GM19452 (cell line): ENCODE results near the gene IL6R.
"Not testable (repeated sequence)": the region's sequence is repeated elsewhere in the genome, so short reads cannot be mapped to it uniquely, and the experiment has no call there.

ENCODE experiments used
- ATAC-seq: cut with Tn5 transposase; IDR thresholded peaks from one replicate; pipeline ENCODE4 v1.9.1; 2021; ENCODE audit not compliant: unreplicated experiment

The IL6R gene

DNA sequence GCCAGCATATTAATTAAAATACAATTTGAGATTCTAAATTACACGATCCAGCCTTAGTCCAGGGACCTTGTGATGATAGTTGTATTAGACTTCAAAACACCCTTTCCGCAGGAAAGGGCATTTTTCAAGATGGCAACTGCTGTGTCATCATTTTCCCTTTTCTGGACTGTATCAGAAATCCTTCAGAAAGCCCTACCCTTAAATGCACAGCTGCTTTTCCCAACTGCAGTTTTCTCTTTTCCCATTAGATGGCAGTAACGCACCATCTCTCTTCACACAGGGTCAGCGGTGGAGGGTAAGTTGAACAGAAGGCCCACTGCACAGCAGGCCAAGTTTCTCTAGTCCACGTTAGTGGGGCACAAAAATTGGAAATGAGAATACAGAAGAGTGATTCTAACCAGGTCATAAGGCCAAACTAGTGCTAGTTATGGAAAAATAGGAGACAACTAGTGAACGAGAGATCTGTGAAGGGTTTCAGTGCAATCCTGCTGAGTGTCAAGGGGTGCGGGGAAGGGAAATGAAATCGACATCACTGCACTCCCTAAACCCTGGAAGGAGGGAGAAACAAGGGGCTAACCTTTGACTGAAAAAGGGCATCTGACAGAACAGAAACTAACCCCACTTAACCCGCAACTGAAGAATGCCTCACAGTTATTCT lies 74.8 kb downstream of the IL6R start:
- no peak for ATAC-seq

DNA sequence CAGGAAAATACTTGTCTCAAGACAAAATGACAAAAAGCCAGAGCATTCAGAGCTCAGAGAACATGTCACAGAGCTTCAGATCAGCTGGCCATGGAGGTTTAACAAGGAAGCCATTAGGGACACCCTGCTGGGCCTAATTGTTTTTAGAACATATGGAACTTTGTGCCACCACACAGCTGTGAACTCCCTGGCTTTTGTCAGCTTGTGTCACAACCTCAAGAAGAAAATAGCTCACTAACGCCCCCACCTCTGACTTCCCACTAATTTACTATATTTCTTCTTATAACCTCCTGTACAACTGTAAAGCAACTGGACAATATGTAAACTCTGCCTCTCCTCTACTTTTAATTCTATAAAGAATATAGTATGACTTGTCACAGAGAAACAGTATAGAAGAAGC lies 75.9 kb downstream of the IL6R start:
- ATAC-seq = no peak

DNA sequence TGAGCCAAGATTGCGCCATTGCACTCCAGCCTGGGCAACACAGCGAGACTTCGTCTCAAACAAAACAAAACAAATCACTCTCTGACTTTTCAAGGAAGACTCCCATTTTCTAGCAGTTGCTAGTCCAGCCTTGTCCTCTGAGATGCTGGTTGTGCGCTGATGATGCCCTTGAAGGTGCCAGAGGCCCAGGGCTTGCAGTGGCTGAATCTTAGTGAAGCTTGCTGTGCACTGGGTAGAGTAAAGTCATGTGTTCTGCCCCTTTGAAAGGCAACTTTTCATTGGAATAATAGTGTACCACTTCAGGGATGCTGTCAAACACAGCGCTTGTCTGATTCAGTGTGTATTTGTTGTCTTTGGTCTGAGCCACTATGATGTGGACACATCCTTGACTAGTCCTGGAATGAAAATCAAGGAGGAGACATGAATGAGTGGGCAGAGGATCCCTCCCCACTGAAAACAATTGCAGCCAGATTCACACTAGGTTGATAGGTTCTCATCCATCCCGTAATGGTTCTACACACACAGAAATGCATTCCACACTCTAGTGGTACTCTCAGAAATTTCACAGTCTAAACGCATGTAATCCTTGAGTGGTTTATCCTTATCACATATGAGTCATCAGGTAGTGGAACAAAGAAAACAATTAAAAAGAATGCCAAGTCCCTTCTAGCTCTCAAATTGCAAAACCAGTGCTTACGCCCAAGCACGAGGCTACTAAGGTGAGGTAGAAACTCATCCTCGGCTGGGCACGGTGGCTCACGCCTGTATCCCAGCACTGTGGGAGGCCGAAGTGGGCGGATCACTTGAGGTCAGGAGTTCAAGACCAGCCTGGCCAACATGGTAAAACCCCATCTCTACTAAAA lies 79.0 kb downstream of the IL6R start:
- ATAC-seq = no peak

DNA sequence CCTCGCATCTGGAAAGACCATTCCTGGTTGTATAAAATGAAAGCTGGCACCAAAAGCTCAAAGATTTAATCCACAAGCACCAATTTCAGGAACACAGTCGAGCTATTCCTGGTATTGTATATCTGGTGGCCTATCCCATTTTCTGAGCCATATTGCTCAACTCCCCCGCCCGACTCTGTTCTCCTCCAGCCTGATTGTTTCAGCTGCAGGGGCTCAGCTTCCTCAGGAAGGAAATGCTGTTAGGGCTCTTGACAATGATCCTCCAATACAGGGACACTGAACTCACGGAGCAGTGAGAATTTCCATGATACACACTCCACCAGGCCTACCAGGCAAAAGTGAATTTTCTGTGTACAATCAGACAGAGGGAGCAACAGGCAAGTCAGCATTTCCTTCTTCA lies 80.0 kb downstream of the IL6R start:
- ATAC-seq = no peak

DNA sequence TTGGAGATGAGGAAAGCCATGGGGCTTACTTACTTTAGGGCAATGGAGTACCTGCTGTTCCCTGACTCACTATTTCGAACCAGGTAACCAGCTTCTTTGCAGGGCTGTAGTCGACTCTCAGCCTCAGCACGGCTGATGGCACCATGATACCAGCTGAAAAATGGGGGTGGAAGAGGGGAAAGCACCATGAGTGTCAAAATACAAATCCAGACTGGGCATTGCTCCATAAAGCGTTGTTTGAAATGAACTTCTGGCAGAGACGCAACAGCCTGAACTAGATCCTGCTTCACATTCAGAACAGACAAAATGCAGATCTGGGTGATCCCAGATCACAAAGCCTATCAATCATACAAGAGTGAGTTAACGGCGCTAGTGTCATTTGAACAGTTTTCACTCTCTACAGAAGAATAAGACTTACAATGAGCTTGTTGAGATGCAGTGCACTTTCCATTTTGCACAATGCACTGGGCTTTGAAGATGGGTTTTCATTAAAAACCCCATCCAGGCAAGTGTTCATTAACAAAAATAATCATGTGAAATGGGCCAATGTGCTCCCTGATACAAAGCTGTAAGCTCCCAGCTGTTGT lies 80.9 kb downstream of the IL6R start:
- ATAC-seq = no peak

DNA sequence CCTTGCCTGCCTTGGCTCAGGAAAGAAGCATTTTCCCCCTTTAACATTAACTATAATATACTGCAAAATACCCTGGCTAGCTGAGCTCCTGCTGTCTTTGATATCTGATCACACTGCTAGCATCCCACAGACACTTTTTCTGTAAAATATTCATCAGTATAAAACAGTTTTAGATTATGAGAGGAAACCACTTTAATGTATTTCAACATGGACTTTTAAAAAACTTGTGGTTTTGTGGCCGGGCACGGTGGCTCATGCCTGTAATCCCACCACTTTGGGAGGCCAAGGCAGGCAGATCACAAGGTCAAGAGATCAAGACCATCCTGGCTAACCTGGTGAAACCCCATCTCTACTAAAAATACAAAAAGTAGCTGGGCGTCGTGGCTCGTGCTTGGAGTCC lies 81.6 kb downstream of the IL6R start:
- not testable (repeated sequence) for ATAC-seq

DNA sequence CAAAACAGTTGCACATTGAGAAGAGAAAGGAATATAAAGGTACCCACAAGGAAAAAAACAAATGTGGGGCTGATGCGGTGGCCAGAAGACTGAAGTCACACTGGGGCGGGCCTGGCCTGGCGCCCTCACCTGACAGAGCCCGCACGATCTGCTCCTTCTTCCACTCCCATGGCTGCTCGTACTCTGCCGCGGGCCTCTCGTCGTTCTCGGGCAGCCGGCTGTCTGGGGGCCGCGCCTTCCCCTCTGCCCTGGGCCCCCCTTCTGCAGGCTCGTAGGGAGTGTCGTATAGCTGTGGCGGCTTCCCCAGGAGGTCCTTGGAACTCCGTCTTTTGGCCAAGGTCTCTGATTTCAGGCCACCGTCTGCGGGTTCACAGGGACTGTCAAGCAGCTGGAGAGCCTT lies 83.8 kb downstream of the IL6R start:
- no peak for ATAC-seq

DNA sequence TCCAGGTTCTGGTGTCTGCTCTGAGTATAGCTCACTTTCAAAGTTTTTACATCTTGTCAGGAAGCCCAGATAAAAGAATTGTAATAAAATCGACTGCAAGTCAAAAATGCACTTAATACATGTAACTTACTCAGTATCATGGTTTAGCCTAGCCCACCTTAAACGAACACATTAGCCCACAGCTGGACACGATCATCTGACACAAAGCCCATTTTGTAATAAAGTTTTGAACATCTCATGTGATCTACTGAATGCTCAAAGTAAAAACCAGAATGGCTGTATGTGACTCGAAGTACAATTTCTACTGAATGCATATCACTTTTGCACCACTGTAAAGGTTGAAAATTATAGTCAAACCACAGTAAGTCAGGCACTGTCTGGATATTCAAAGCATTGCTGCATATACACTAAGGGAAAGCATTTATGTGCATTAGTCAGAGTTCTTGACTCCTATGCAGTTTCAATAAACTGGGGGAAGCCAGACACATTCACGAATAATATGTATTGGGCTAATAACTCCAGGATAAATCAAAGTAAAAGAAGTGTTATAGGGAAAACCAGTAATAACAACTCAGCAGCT lies 84.6 kb downstream of the IL6R start:
- no peak for ATAC-seq

DNA sequence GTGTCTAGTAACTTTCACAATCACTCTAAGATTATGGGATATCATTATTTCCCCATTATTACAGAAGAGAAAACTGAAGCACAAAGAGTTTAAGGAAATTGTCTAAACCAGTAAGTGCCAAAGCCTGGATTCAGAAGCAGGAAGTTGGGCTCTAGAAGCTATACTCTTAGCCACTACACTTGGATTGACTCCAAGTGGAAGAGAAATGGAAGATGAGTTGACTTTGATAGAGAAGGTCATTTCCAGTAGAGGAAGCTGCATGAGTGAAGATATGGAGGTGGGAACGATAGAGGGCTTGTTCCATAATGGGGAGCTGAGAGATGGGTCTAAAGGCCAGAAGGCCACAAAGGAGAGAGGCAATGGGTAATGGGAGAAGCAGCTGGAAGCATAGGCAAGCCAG lies 85.2 kb downstream of the IL6R start:
- no peak for ATAC-seq

DNA sequence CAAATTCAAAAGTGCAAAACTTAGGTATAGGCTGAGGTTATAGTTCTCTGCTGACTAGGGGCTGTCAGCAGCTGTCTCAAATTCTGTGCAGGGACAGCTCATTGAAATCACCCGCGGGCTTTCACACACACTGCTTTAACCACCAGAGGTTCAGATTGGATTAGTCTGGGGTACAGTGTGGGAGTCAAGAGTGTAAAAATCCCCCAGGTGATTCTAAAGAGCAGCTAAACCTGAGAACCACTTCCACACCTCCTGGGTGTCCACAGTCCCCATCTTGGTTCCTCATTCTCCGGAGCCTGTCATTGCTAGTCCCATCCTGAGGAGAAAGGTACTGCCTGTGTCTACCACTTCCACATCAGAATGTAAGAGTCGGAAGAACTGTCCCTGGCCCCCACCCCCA lies 87.0 kb downstream of the IL6R start:
- no peak for ATAC-seq

DNA sequence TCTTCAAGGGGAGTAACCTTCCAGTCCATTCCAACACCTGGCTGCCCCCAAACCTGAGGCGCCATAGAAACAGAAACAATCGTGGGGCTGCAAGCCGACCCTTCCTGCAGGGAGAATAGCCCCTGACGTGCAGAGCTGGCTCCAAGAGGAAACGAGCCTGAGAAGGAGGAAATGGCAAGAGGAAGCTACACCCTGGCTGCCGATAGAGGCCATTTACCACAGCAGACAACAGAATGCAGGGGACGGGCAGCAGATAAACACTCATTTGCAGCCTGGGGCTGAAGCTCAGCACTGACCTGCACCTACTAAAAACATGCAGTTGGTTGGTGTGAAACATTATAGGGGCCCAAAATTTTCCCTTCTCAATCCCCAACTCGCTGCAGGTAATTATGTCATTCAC lies 88.1 kb downstream of the IL6R start:
- ATAC-seq = no peak

DNA sequence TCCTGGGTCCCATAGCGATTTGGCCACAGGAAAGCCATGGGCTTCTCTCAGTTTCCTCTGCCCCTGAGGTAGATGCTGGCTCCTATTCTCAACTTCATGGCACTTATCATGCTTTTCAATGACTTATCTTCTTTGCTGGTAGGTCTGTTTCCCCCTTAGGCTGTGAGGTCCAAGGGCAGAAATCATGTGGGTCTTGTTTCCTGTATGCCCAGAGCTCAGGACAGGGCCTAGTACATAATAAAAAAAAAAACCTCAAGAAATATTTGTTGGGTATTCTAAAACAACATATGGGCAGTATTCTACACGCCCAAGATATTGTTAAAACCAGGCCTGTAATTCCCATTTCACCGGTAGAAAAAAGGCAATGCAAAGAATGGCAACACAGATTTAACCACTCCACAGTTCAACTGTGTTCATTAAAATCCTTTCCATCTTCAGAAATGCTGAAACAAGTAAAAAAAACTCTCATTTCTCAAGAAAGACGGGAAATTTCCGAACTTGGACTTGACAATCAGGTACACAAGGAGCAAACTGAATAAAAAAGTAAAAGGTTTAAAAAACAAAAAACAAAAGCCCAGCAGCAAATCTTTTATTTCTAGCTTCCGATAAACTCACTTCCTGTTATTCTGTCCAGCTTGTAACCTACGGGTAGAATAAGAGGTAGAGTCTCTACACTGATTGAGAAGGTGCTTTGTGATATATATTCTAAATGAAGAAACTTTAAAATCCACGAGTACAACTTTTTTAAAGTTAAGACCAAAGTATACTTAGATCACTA lies 90.5 kb downstream of the IL6R start:
- ATAC-seq = no peak

DNA sequence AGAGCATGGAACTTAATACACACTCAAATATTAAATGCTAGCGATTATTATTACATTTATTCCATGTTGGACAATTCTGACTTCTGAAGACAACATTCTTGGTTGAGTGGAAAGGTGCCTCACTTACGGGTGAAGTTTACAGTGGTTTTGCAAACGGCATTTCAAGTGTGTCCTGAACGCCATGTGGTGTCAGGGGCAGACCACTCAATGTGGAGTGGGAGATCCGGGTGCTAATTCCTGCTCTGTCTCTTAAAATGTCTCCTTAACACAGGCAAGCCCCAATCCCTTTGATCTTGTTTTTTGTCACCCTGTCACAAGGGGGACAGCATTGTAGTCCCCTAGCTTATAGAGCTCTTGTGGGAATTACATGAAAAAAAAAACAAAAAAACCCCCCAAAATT lies 91.2 kb downstream of the IL6R start:
- ATAC-seq = no peak

DNA sequence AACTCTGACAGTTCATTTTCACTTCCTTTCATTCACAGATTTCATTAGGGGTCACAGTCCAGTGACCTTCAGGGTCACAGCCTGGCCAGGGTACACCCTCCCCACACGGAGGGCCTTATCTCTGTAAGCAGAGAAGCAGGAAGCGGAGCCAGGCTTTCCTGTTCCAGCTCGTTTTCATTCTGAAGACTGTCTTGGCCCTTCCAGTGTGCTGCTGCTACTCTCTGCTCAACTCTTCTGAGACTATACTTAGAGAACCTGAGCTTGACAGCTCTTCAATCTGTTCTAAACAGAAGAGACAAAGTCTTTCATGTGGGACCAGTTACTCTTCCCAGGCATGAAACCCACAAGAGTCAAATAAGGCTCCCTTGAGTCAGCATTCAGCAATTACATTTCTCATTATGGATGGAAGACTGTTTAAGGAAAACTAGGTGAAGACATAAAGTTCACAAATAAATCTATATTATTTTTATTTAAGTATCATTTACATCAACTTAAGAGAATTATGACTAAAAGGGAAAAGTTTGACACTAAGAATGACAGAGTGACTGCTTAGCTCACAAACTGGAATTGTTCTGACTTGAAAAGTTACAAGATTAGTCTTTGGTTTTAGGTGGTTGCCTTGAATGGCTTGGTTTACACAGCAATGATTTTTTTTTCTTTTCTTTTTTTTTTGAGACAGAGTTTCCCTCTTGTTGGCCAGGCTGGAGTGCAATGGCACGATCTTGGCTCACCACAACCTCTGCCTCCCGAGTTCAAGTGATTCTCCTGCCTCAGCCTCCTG lies 92.1 kb downstream of the IL6R start:
- ATAC-seq = no peak

DNA sequence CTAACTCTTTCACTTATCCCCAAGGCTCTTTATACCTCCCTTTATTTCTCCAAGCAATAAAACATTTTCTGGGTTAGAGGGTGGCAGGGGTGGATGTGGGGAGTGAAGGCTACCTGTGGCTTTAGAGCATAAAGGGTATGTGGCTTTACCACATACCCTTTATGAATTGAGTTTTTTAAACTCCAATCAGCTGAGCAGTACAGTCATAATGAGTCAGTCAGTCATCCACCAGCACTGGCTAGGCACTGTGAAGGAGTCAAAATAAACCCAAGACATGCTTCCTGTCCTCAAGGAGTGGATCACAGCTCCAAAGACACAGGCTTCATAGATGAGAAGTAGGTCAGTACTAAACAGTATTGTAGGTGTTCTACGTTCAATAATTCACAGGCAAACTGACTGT lies 94.3 kb downstream of the IL6R start:
- ATAC-seq = no peak

DNA sequence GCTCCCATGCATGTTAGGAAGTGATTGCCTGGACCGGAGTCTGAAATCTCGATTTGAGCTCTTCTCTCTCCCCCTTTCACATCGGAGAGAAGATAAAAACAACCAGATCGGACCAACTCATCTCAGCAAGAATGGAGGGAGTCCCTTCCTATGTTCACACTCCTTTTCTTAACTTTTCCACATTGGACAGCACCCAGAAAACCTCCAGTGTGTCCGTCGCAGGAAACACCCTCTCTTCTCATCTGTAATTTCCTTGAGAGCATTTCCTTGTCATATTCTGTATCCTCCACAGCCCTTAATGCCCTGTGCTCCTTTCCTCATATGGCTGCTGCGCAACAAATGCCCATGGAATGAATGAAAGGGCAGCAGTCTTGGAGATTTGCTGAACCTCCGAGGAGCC lies 95.4 kb downstream of the IL6R start:
- ATAC-seq = no peak

DNA sequence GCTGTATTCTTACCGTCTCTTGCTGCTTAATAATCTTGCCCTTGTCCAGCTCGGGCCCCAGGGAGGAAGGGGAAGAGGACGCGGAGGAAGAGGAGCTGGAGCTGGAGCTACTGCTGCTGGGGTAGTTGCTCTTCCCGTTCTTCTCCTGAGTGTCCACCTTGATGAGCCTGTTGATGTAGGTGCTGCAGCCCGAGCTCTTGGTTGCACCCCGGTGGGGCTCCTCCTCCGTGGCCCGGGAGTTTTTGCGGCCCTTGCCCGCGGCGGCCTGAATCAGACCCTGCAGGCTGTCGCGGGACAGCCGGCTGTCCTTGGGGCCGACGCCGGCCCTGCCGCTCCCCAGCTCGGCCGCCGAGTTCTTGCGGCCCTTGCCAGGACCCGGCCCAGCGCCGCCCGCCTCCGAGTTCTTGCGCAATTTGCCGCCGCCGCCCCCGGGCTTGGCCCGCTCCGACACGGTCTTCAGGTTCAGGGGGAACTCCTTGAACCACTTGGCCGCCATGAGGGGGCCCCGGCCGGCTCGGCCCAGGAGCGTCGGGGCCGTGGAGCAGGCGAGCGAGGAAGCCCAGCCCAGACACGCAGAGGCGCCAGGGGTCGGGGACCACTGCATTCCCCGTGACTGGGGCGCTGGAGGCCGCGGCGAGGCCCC lies 96.4 kb downstream of the IL6R start:
- ATAC-seq = no peak

DNA sequence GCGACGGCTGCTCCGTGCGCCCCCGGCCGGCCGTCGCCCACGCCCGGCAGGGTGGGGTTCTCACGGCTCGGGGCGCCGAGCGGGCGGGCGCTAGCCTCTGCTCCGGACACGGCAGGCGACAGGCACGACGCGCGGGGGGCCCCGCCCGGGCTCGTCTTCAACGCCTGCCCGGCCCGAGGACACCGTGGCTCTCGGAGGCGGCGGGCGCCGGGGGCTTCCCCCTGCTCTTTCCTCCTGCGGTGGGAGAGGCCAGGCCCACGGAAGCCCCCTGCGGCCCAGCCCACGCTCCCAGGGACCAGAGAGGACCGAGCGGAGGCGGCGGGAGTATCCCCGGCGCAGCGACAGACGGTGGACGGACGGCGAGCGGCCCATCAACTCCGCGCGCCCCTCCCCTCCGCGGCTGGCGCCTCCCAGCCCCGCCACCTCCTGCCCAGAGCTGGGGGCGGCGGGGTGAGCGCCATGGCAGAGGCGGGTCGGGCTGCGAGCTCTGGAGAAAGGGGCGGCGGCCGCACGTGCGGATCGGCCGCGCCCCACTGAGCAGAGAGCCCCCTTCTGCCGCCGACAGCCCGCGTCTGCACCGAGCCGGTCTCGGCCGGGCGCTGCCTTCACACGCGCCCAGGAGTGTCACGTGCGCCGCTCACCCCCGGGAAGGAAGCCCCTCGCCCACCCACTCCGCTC lies 97.1 kb downstream of the IL6R start, which contains the start of the genes SHE and TDRD10:
SHE (minus strand) TSS at position 347 of the 678 bp plus-strand sequence. CDS start 386 bp downstream, outside the sequence.
TDRD10 (plus strand) TSS at position 154 of the 678 bp plus-strand sequence. CDS start 4,685 bp downstream, outside the sequence.
- no peak for ATAC-seq

DNA sequence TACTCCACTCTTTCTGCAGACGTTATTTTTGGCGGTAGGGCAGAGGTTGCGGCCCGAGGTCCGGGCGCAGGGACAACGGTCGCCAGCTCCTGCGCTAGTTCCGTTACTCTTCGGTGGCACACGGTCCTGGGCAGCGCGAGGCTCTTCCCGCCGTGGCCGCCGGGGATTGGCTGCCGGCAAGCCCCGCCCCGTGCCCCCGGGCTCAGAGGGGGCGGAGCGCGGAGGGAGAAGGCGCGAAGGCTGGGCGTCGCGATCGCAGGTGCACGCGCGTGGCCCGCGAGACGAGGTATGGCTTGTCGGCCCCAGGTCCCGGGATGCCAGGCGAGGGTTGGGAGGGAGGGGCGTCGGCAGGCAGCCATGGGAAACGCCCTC lies 97.6 kb downstream of the IL6R start:
- ATAC-seq = no peak
